K562 (cell line): ENCODE measurements around the gene PTPRU. TPM values are rescaled to one million over a fixed set of nuclear protein-coding genes. Genes with fewer than 3 reads are reported as not detected.

ENCODE experiments used
- ATAC-seq: fragments of 200-7000 bp; cut with Tn5 transposase; 3 replicates; pipeline ENCODE4 v1.9.1; 2020; ENCODE audit warnings: moderate library complexity
- BruUV-seq: library from RNA; stranded (reverse); fragments of 400-500 nt; replicated peaks from 2 replicates; lab custom pipeline; 2021; lab: Mats Ljungman, UMichigan
- CTCF ChIA-PET: fragments of 300-600 bp; formaldehyde crosslinking; extraction: SDS; loops from one replicate; lab custom pipeline; 2021; ENCODE audit warnings: low intra/inter-chr PET ratio; lab: Yijun Ruan, JAX
- POLR2A ChIA-PET: fragments of 300-600, 350-650 bp; sonication (Branson Sonifier 250); formaldehyde crosslinking; extraction: SDS; loops from one replicate; lab custom pipeline; 2021; ENCODE audit warnings: antibody characterized with exemption, inconsistent platforms; lab: Yijun Ruan, JAX
- DNase-seq, 4 experiments: peaks; one replicate each; pipeline versions ENCODE4 v3.0.0 to v3.0.0-alpha.2; 2011 to 2018; ENCODE audit warnings: low spot score in 3 of 4, mixed read lengths in 3 of 4; ENCODE audit errors: extremely low read depth in 1 of 4
- FAIRE-seq: peaks from 2 replicates; lab custom pipeline; 2011; peaks lifted over from hg19 to GRCh38; lab: Jason Lieb, UNC
- H2AFZ ChIP-seq: 2 replicates; pipeline ENCODE4 v1.6.0; 2011; ENCODE audit warnings: low read depth, low read length, control low read depth, inconsistent platforms
- H3K27ac ChIP-seq: fragments of 200-600 bp; 3 replicates; pipeline ENCODE4 v1.8.0; 2011; ENCODE audit warnings: low read depth, mild to moderate bottlenecking, control low read depth, inconsistent platforms, low read length, moderate library complexity, mixed read lengths; ENCODE audit errors: extremely low read depth
- H3K27me3 ChIP-seq, 2 experiments: fragments of 300-600 bp in 1 of 2; 2 replicates in 1 of 2; 3 replicates in 1 of 2; pipeline versions ENCODE4 v1.6.0 to v1.8.0; 2011; ENCODE audit warnings: inconsistent platforms in 2 of 2, low read length in 2 of 2, mild to moderate bottlenecking in 1 of 2, mixed read lengths in 1 of 2, moderate library complexity in 1 of 2; ENCODE audit not compliant: control insufficient read depth in 2 of 2, insufficient read depth in 2 of 2
- H3K36me3 ChIP-seq: fragments of 300-600 bp; 3 replicates; pipeline ENCODE4 v1.8.0; 2011; ENCODE audit warnings: mild to moderate bottlenecking, low read length, inconsistent platforms; ENCODE audit not compliant: control insufficient read depth, insufficient read depth
- H3K4me1 ChIP-seq, 2 experiments: fragments of 200-600 bp in 1 of 2; replicated peaks in 1 of 2; 2 replicates in 1 of 2; 3 replicates in 1 of 2; pipeline versions ENCODE4 v1.5.1 to v1.8.0; 2011; ENCODE audit warnings: inconsistent platforms in 2 of 2, low read length in 2 of 2, mild to moderate bottlenecking in 1 of 2, mixed read lengths in 1 of 2, moderate library complexity in 1 of 2; ENCODE audit not compliant: control insufficient read depth in 2 of 2, insufficient read depth in 2 of 2
- H3K4me2 ChIP-seq: 2 replicates; pipeline ENCODE4 v1.6.1; 2011; ENCODE audit warnings: low read length, control low read depth, inconsistent platforms, mixed read lengths; ENCODE audit not compliant: insufficient read depth
- H3K4me3 ChIP-seq: fragments of 200-600 bp; sonication (generic), shearing (Covaris generic); 2 replicates; pipeline ENCODE4 v1.5.1; 2016; ENCODE audit warnings: control low read depth, inconsistent platforms
- H3K79me2 ChIP-seq: fragments of 200-600 bp; 3 replicates; pipeline ENCODE4 v1.8.0; 2011; ENCODE audit warnings: low read length, inconsistent platforms; ENCODE audit not compliant: control insufficient read depth, insufficient read depth
- H3K9ac ChIP-seq, 2 experiments: 2 replicates each; pipeline versions ENCODE4 v1.6.0 to v1.6.1; 2011; ENCODE audit warnings: low read depth in 2 of 2, low read length in 2 of 2, control low read depth in 1 of 2, inconsistent platforms in 1 of 2, mild to moderate bottlenecking in 1 of 2, mixed read lengths in 1 of 2; ENCODE audit not compliant: insufficient read depth in 1 of 2
- H3K9me1 ChIP-seq: one replicate; pipeline ENCODE4 v1.6.0; 2011; ENCODE audit warnings: inconsistent platforms, mild to moderate bottlenecking, low read length, moderate library complexity; ENCODE audit not compliant: control insufficient read depth, insufficient read depth
- H3K9me3 ChIP-seq: replicated peaks from 2 replicates; pipeline ENCODE4 v1.5.1; 2011; ENCODE audit warnings: low read depth, low read length, inconsistent platforms; ENCODE audit not compliant: control insufficient read depth, insufficient read depth
- H4K20me1 ChIP-seq: replicated peaks from 2 replicates; pipeline ENCODE4 v1.6.1; 2011; ENCODE audit warnings: low read length, inconsistent platforms, mixed read lengths; ENCODE audit not compliant: control insufficient read depth, insufficient read depth
- ADNP ChIP-seq: fragments of 200-800 bp; sonication (Bioruptor generic); IDR thresholded peaks from 2 replicates; pipeline ENCODE4 v1.6.1; 2016; ENCODE audit warnings: missing genetic modification characterization, missing compliant biosample characterization
- BCOR ChIP-seq: fragments of 450-650 bp; IDR thresholded peaks from 2 replicates; pipeline ENCODE4 v1.6.1; 2016
- HDAC2 ChIP-seq: fragments of 450-650 bp; IDR thresholded peaks from 2 replicates; pipeline ENCODE4 v1.6.1; 2016; ENCODE audit warnings: mild to moderate bottlenecking
- L3MBTL2 ChIP-seq: fragments of 450-650 bp; IDR thresholded peaks from 2 replicates; pipeline ENCODE4 v1.6.1; 2016; ENCODE audit warnings: mild to moderate bottlenecking, moderate library complexity
- MAFF ChIP-seq: IDR thresholded peaks from 2 replicates; pipeline ENCODE4 v1.6.1; 2012; ENCODE audit warnings: low read length, improper control_type of control experiment
- MNT ChIP-seq, 2 experiments: fragments of 450-650 bp; conservative IDR thresholded peaks; 2 replicates each; pipeline ENCODE4 v1.6.1; 2017; ENCODE audit warnings: mild to moderate bottlenecking in 2 of 2, moderate library complexity in 2 of 2
- NFATC3 ChIP-seq: fragments of 450-650 bp; IDR thresholded peaks from 2 replicates; pipeline ENCODE4 v1.6.1; 2017; ENCODE audit warnings: mild to moderate bottlenecking
- OTX1 ChIP-seq: fragments of 450-650 bp; formaldehyde crosslinking; IDR thresholded peaks from 2 replicates; pipeline ENCODE4 v1.4.0; 2022; ENCODE audit warnings: mild to moderate bottlenecking
- POLR2AphosphoS5 ChIP-seq: IDR thresholded peaks from 2 replicates; pipeline ENCODE4 v1.6.1; 2011; ENCODE audit warnings: mild to moderate bottlenecking, low read depth, low read length, moderate library complexity; ENCODE audit not compliant: control insufficient read depth, insufficient read depth
- RCOR1 ChIP-seq, 2 experiments: IDR thresholded peaks; 2 replicates each; pipeline ENCODE4 v1.6.1; 2012; ENCODE audit warnings: low read depth in 2 of 2, low read length in 2 of 2, borderline replicate concordance in 1 of 2, improper control_type of control experiment in 1 of 2
- RFX7 ChIP-seq: fragments of 250-450 bp; sonication (Bioruptor Pico); IDR thresholded peaks from 2 replicates; pipeline ENCODE4 v1.5.1; 2021; ENCODE audit warnings: mild to moderate bottlenecking
- SETDB1 ChIP-seq: IDR thresholded peaks from one replicate; pipeline ENCODE4 v1.6.1; 2012; ENCODE audit warnings: low read length, control low read depth, inconsistent platforms
- SMARCA5 ChIP-seq: fragments of 450-650 bp; IDR thresholded peaks from 2 replicates; pipeline ENCODE4 v1.6.1; 2016
- SNRNP70 ChIP-seq: fragments of 200-400 bp; formaldehyde crosslinking; optimal IDR thresholded peaks from 2 replicates; pipeline ENCODE3; 2017; ENCODE audit warnings: low read depth, low read length
- SUPT5H ChIP-seq: fragments of 450-650 bp; IDR thresholded peaks from 2 replicates; pipeline ENCODE4 v1.6.1; 2016
- ZNF165 ChIP-seq: fragments of 250-450 bp; sonication (Bioruptor Pico); IDR thresholded peaks from 2 replicates; pipeline ENCODE4 v1.4.0; 2020; ENCODE audit warnings: borderline replicate concordance
- WGBS: fragments of 100-300 bp; shearing (Covaris generic); methylation state at CpG from one replicate; pipeline ENCODE4 v1.1.6; 2016; ENCODE audit warnings: low coverage, mixed read lengths; ENCODE audit not compliant: insufficient coverage; ENCODE audit errors: missing lambda C conversion rate; 5-methylcytosine and 5-hydroxymethylcytosine counted together
- in situ Hi-C: fragments of 300-500 bp; cut with MboI; formaldehyde crosslinking; loops from 4 replicates; pipeline ENCODE4 v1.15.0; 2018; ENCODE audit warnings: inconsistent platforms, mixed read lengths
- intact Hi-C: fragments of 100-400 bp; cut with micrococcal nuclease; formaldehyde crosslinking; loops from 2 replicates; pipeline ENCODE4 v1.14.2; 2022
- polyA plus RNA-seq, 8 experiments: library from polyadenylated mRNA; depleted of rRNA in 4 of 8; stranded (reverse) in 5 of 8; unstranded in 3 of 8; fragments of >200 nt; fragmentation: Nextera tagmentation in 2 of 8; fragmentation: Illumina TruSeq in 1 of 8; extraction: Ambion mirVana in 2 of 8; extraction: Trizol in 1 of 8; gene quantifications; 2 replicates each; pipeline versions ENCODE4 v1.2.1 to v1.2.3, GENCODE V29; 2011 to 2014; ENCODE audit warnings: inconsistent platforms in 1 of 8, missing spikeins in 1 of 8
- total RNA-seq, 7 experiments: library from RNA; depleted of rRNA in 6 of 7; stranded (reverse); fragments of >200 nt in 6 of 7; fragmentation: Illumina TruSeq in 2 of 7; extraction: Trizol in 2 of 7; gene quantifications; 2 replicates each; pipeline versions ENCODE4 v1.2.1 to v1.2.3, GENCODE V29; 2011 to 2021; ENCODE audit warnings: low replicate concordance in 1 of 7
- TF ChIP-seq, protein P1 (sequence below): fragments of 450-650 bp; formaldehyde crosslinking; IDR thresholded peaks from 2 replicates; pipeline ENCODE4 v1.4.0; 2022; ENCODE audit warnings: missing genetic modification characterization
- TF ChIP-seq, protein P2 (sequence below): fragments of 250-450 bp; sonication (Bioruptor Pico); IDR thresholded peaks from 2 replicates; pipeline ENCODE4 v1.6.1; 2021; ENCODE audit warnings: mild to moderate bottlenecking

Gene PTPRU
- total and polyA plus RNA-seq, 9 of the 15 experiments (the other 6 are each of a cell fraction or from before 2014, with no cell fraction given): 0.01 to 2.9 (median 1.0) TPM

- TF ChIP-seq, protein P1, sequence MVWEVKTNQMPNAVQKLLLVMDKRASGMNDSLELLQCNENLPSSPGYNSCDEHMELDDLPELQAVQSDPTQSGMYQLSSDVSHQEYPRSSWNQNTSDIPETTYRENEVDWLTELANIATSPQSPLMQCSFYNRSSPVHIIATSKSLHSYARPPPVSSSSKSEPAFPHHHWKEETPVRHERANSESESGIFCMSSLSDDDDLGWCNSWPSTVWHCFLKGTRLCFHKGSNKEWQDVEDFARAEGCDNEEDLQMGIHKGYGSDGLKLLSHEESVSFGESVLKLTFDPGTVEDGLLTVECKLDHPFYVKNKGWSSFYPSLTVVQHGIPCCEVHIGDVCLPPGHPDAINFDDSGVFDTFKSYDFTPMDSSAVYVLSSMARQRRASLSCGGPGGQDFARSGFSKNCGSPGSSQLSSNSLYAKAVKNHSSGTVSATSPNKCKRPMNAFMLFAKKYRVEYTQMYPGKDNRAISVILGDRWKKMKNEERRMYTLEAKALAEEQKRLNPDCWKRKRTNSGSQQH (CRISPR knock-in tag): no peak
- 0 out of 2 replicates have a peak, but pooled peaks have one; percentile 22 for TF ChIP-seq NFATC3
- TF ChIP-seq SMARCA5: peak; percentile 28; the same call in 1 of the 2 replicates
- TF ChIP-seq SETDB1: no peak
- TF ChIP-seq ADNP (tag): peak; percentile 65
- TF ChIP-seq RCOR1 (IDR thresholded peaks at IDR 0.05; ENCODE audit: borderline replicate concordance in 1 of 2, low read depth in 2 of 2, low read length in 2 of 2): peak in 1 of 2 experiments; percentile 65; a peak in 2 of 4 replicates
- peak; percentile 30; the same call in 1 of the 2 replicates for TF ChIP-seq HDAC2
- TF ChIP-seq BCOR: peak; percentile 88
- TF ChIP-seq, all 486 proteins: peak for 8
Measured at GRCh38 chr1:29230204-29230552, 6.1 kb upstream of the PTPRU start (continued).

DNA sequence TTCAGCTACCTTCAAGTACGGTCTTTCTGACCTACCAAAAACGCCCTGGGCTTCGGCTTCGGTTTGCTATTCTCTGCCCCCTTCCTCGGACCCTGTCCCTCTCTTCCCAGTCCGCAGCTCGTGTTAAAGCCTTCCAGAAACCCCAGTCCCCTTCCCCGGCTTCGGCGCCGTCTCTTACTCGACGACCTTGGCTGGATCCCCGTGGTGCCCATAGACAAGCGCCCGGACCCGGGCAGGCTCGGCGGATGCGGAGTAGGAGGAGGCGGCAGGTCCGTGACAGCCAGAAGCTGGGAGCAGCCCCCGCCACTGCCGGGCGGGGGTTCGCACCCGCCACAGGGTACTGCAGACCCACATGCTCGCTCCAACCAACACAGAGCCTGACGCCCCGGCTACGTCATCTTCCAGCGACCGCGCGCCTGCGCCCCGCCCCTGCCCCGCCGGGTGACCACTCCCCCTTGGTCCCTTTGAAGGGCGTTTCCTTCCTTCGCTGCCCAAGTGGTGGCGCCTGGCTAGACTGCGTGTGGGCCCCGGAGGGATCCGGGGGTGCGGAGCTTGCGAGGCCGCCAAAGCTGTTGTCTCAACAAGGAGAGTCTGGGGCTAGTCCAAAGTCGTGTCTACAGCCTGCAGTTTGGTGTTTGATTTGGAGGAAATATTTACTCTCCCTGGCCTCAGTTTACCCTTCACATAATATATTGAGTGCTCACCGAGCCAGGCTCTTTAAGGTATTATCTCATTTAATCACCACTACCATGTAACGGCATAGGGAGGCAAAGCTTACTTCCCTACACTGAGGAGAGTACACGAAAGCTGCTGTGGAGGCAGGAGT is 5.6 kb upstream of the PTPRU start, which contains the start of gene MECR:
TSS of gene MECR (minus strand) at position 382 of the 826 bp plus-strand sequence. CDS start at position 354, 28 bp downstream.
- under 1% methylated on average over 52 of the region's 52 CpGs for WGBS
- no peaks in the 10 kb centered on the region for H3K27me3 ChIP-seq
- H2AFZ ChIP-seq: peak within 1 kb of the TSS; percentile 98
- intact Hi-C loops: loop anchor here (10.0 kb wide), 2 partner anchors 884 to 1544 kb away; no protein-coding TSS in a partner anchor
- peak; percentile 92 for FAIRE-seq
- POLR2A ChIA-PET: interaction anchor here (0.5 to 3.0 kb wide), 13 partner anchors 9 to 1630 kb away, joined by 3 to 18 read pairs (median 3); partner anchors contain the start of gene EPB41
- ATAC-seq: peak; percentile 97
- peaks cover 7 to 12% of the 10 kb centered on the region in 2 experiments; a peak in 3 of 5 replicates for H3K4me1 ChIP-seq
- CTCF ChIA-PET: no interaction called here
- peak within 1 kb of the TSS; percentile 78 for H3K4me3 ChIP-seq
- in situ Hi-C loops: loop anchor here (10.0 kb wide), 2 partner anchors 474 to 874 kb away; no protein-coding TSS in a partner anchor
- peaks cover 14% of the 10 kb centered on the region; the same call in 1 of the 3 replicates for H3K36me3 ChIP-seq
- peak within 1 kb of the TSS; percentile 81 for H3K4me2 ChIP-seq
- H3K9me3 ChIP-seq: no peaks in the 10 kb centered on the region
- peaks cover 34% of the 10 kb centered on the region for H3K79me2 ChIP-seq
- peak; percentile 98 to 99 (median 99) for DNase-seq
- H3K9ac ChIP-seq: peak within 1 kb of the TSS; percentile 83 to 94
- peak within 1 kb of the TSS; percentile 75 for H3K27ac ChIP-seq
- BruUV-seq: no TSS peak
- H4K20me1 ChIP-seq: no peaks in the 10 kb centered on the region
- no peaks in the 10 kb centered on the region for H3K9me1 ChIP-seq
- no peak for TF ChIP-seq ZNF165 (CRISPR knock-in tag)
- TF ChIP-seq RFX7: no peak
- TF ChIP-seq OTX1 (CRISPR knock-in tag): no peak
- TF ChIP-seq POLR2AphosphoS5: peak; percentile 84; the same call in 1 of the 2 replicates
- TF ChIP-seq, protein P2, sequence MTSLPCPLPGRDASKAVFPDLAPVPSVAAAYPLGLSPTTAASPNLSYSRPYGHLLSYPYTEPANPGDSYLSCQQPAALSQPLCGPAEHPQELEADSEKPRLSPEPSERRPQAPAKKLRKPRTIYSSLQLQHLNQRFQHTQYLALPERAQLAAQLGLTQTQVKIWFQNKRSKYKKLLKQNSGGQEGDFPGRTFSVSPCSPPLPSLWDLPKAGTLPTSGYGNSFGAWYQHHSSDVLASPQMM (CRISPR knock-in tag): no peak
- TF ChIP-seq SUPT5H: peak; percentile 85
- peak; percentile 10 to 47; a peak in 2 of 4 replicates for TF ChIP-seq RCOR1 (IDR thresholded peaks at IDR 0.05; ENCODE audit: borderline replicate concordance in 1 of 2, low read depth in 2 of 2, low read length in 2 of 2)
- peak; percentile 96 to 99 for TF ChIP-seq MNT (conservative IDR thresholded peaks at IDR 0.05)
- no peak for TF ChIP-seq MAFF
- peak; percentile 95 for TF ChIP-seq L3MBTL2
- no peak for TF ChIP-seq SNRNP70
